GM23338 (cell line): ENCODE data around the gene ADGRL3. TPM values are rescaled to one million over a fixed set of nuclear protein-coding genes. Genes with fewer than 3 reads are reported as not detected.

Experiments
- ATAC-seq: fragments of 200-7000 bp; cut with Tn5 transposase; 3 replicates; pipeline ENCODE4 v1.9.1; 2020
- DNase-seq: peaks from one replicate; pipeline ENCODE4 v3.0.0-alpha.2; 2015; ENCODE audit warnings: low spot score
- H2AFZ ChIP-seq: fragments of 200-600 bp; sonication (generic); 2 replicates; pipeline ENCODE4 v1.8.0; 2016; ENCODE audit warnings: antibody characterized with exemption, mild to moderate bottlenecking, moderate library complexity
- H3F3A ChIP-seq: fragments of 200-600 bp; sonication (generic); replicated peaks from 2 replicates; pipeline ENCODE4 v1.8.0; 2017; ENCODE audit warnings: antibody characterized with exemption, mixed run types, low read depth
- H3K27ac ChIP-seq: fragments of 200-600 bp; sonication (generic); 2 replicates; pipeline ENCODE4 v1.6.1; 2016; ENCODE audit warnings: low read depth
- H3K27me3 ChIP-seq: fragments of 200-600 bp; sonication (generic); 2 replicates; pipeline ENCODE4 v1.8.0; 2016; ENCODE audit warnings: mild to moderate bottlenecking, mixed run types, moderate library complexity; ENCODE audit not compliant: insufficient read depth
- H3K36me3 ChIP-seq: fragments of 200-600 bp; sonication (generic); 2 replicates; pipeline ENCODE4 v1.8.0; 2016; ENCODE audit warnings: mild to moderate bottlenecking; ENCODE audit not compliant: insufficient read depth
- H3K4me1 ChIP-seq: fragments of 200-600 bp; sonication (generic); 2 replicates; pipeline ENCODE4 v1.8.0; 2016; ENCODE audit warnings: mild to moderate bottlenecking, moderate library complexity; ENCODE audit not compliant: insufficient read depth
- H3K4me2 ChIP-seq: fragments of 200-600 bp; sonication (generic); 2 replicates; pipeline ENCODE4 v1.7.1; 2017; ENCODE audit warnings: mixed run types
- H3K4me3 ChIP-seq: fragments of 200-600 bp; sonication (generic); 2 replicates; pipeline ENCODE4 v1.6.1; 2016; ENCODE audit warnings: mixed run types
- H3K79me2 ChIP-seq: fragments of 200-600 bp; sonication (generic); replicated peaks from 2 replicates; pipeline ENCODE4 v1.8.0; 2017; ENCODE audit warnings: mild to moderate bottlenecking; ENCODE audit not compliant: insufficient read depth
- H3K9me2 ChIP-seq: fragments of 200-600 bp; sonication (generic); 2 replicates; pipeline ENCODE4 v1.8.0; 2017; ENCODE audit not compliant: insufficient read depth
- H4K20me1 ChIP-seq: fragments of 200-600 bp; sonication (generic); replicated peaks from 2 replicates; pipeline ENCODE4 v1.8.0; 2017; ENCODE audit warnings: mild to moderate bottlenecking; ENCODE audit not compliant: insufficient read depth
- H3K27ac Mint-ChIP-seq: 2 replicates; pipeline ENCODE4 v1.8.0; 2020; ENCODE audit warnings: inconsistent platforms, mild to moderate bottlenecking, moderate library complexity, mixed read lengths
- H3K27me3 Mint-ChIP-seq: 3 replicates; pipeline ENCODE4 v1.8.0; 2022; ENCODE audit warnings: low read depth, mild to moderate bottlenecking, moderate library complexity, mixed read lengths, inconsistent platforms; ENCODE audit not compliant: insufficient read depth, poor library complexity
- H3K36me3 Mint-ChIP-seq: 3 replicates; pipeline ENCODE4 v1.8.0; 2021; ENCODE audit warnings: low read depth, mild to moderate bottlenecking, inconsistent platforms, moderate library complexity, mixed read lengths
- H3K4me1 Mint-ChIP-seq: 3 replicates; pipeline ENCODE4 v1.8.0; 2020; ENCODE audit warnings: mild to moderate bottlenecking, inconsistent platforms, mixed read lengths
- H3K4me3 Mint-ChIP-seq: 3 replicates; pipeline ENCODE4 v1.8.0; 2021; ENCODE audit warnings: moderate library complexity, mild to moderate bottlenecking, inconsistent platforms, mixed read lengths
- H3K9me3 Mint-ChIP-seq: 3 replicates; pipeline ENCODE4 v1.8.0; 2020; ENCODE audit warnings: moderate library complexity, mild to moderate bottlenecking, inconsistent platforms, mixed read lengths
- CREB1 ChIP-seq: fragments of 250-450 bp; sonication (Bioruptor Pico); IDR thresholded peaks from 2 replicates; pipeline ENCODE4 v1.5.0; 2020; ENCODE audit warnings: low read depth, mild to moderate bottlenecking, moderate library complexity
- ETS1 ChIP-seq: IDR thresholded peaks from 2 replicates; pipeline ENCODE4 v1.6.1; 2016; ENCODE audit warnings: antibody characterized with exemption
- EZH2phosphoT487 ChIP-seq: fragments of 200-600 bp; sonication (generic); IDR thresholded peaks from one replicate; pipeline ENCODE4 v1.8.1; 2018; ENCODE audit warnings: antibody characterized with exemption; ENCODE audit not compliant: unreplicated experiment
- JUNB ChIP-seq: IDR thresholded peaks from one replicate; pipeline ENCODE4 v1.6.1; 2016; ENCODE audit warnings: antibody characterized with exemption; ENCODE audit not compliant: unreplicated experiment
- NANOG ChIP-seq: IDR thresholded peaks from 2 replicates; pipeline ENCODE4 v1.6.1; 2016; ENCODE audit warnings: antibody characterized with exemption, borderline replicate concordance
- POLR2AphosphoS5 ChIP-seq: IDR thresholded peaks from 2 replicates; pipeline ENCODE4 v1.6.1; 2016; ENCODE audit warnings: antibody characterized with exemption, low read depth
- REST ChIP-seq: IDR thresholded peaks from one replicate; pipeline ENCODE4 v1.6.1; 2018; ENCODE audit warnings: antibody characterized with exemption; ENCODE audit not compliant: unreplicated experiment
- STAT1 ChIP-seq: IDR thresholded peaks from one replicate; pipeline ENCODE4 v1.6.1; 2016; ENCODE audit warnings: antibody characterized with exemption; ENCODE audit not compliant: unreplicated experiment
- ZNF114 ChIP-seq: fragments of 250-450 bp; sonication (Bioruptor Pico); IDR thresholded peaks from 2 replicates; pipeline ENCODE4 v1.5.0; 2020; ENCODE audit warnings: mild to moderate bottlenecking, moderate library complexity
- ZNF331 ChIP-seq: fragments of 250-450 bp; sonication (Bioruptor Pico); IDR thresholded peaks from 2 replicates; pipeline ENCODE4 v1.5.0; 2020; ENCODE audit warnings: low read depth, mild to moderate bottlenecking, moderate library complexity
- ZNF462 ChIP-seq: fragments of 250-450 bp; sonication (Bioruptor Pico); IDR thresholded peaks from 2 replicates; pipeline ENCODE4 v1.5.0; 2020; ENCODE audit warnings: mild to moderate bottlenecking, moderate library complexity
- polyA plus RNA-seq: library from polyadenylated mRNA; unstranded; fragments of >200 nt; fragmentation: Nextera tagmentation; extraction: Ambion mirVana; gene quantifications from 2 replicates; pipeline ENCODE4 v1.2.1, GENCODE V29; 2016
- total RNA-seq: library from RNA; depleted of rRNA; stranded (reverse); fragments of >200 nt; shearing (Covaris generic); gene quantifications from 2 replicates; pipeline ENCODE4 v1.2.3, GENCODE V29; 2014

ADGRL3 gene
- total and polyA plus RNA-seq, 2 experiments from 2014 or later = 9.7 to 16.5 TPM

GRCh38 chr4:61727286-61727685 lies 527.2 kb downstream of the ADGRL3 start (continued):
- TF ChIP-seq REST (no peak), JUNB (no peak), STAT1 (no peak), ETS1 (no peak), NANOG (no peak), EZH2phosphoT487 (no peak), POLR2AphosphoS5 (no peak)

GRCh38 chr4:61734409-61734808 lies 534.3 kb downstream of the ADGRL3 start:
- H3K4me3 Mint-ChIP-seq = no peak overlapping the region
- Histone ChIP-seq H3K9me2 (no peaks in the 10 kb centered on the region), H3K36me3 (peaks cover 13% of the 10 kb centered on the region; the same call in 1 of the 2 replicates), H4K20me1 (no peaks in the 10 kb centered on the region), H3K4me2 (no peak overlapping the region), H3K4me3 (no peak overlapping the region), H2AFZ (no peak overlapping the region), H3K4me1 (no peaks in the 10 kb centered on the region), H3F3A (peaks cover 11% of the 10 kb centered on the region; the same call in 1 of the 2 replicates), H3K27me3 (no peaks in the 10 kb centered on the region), H3K79me2 (no peaks in the 10 kb centered on the region), H3K27ac (no peak overlapping the region)
- peaks cover 13% of the 10 kb centered on the region; the same call in 2 of the 3 replicates for H3K9me3 Mint-ChIP-seq
- H3K27ac Mint-ChIP-seq = no peak overlapping the region
- DNase-seq = peak; percentile 24
- no peaks in the 10 kb centered on the region for H3K27me3 Mint-ChIP-seq
- H3K36me3 Mint-ChIP-seq = peaks cover 52% of the 10 kb centered on the region
- ATAC-seq = peak; percentile 17; the same call in 1 of the 3 replicates
- H3K4me1 Mint-ChIP-seq = no peaks in the 10 kb centered on the region; the same call in 2 of the 3 replicates
- TF ChIP-seq ZNF462 (CRISPR knock-in tag) (no peak), POLR2AphosphoS5 (no peak; the same call in 1 of the 2 replicates), ZNF331 (CRISPR knock-in tag) (no peak), CREB1 (CRISPR knock-in tag) (no peak), ZNF114 (CRISPR knock-in tag) (no peak), JUNB (no peak), REST (no peak), STAT1 (no peak)
